ENCODE results near the gene C8G. TPM values are rescaled to one million over a fixed set of nuclear protein-coding genes. Genes with fewer than 3 reads are reported as not detected.

Gene C8G
- total RNA-seq, 1 experiment from 2014 or later = 0.85 TPM

DNA sequence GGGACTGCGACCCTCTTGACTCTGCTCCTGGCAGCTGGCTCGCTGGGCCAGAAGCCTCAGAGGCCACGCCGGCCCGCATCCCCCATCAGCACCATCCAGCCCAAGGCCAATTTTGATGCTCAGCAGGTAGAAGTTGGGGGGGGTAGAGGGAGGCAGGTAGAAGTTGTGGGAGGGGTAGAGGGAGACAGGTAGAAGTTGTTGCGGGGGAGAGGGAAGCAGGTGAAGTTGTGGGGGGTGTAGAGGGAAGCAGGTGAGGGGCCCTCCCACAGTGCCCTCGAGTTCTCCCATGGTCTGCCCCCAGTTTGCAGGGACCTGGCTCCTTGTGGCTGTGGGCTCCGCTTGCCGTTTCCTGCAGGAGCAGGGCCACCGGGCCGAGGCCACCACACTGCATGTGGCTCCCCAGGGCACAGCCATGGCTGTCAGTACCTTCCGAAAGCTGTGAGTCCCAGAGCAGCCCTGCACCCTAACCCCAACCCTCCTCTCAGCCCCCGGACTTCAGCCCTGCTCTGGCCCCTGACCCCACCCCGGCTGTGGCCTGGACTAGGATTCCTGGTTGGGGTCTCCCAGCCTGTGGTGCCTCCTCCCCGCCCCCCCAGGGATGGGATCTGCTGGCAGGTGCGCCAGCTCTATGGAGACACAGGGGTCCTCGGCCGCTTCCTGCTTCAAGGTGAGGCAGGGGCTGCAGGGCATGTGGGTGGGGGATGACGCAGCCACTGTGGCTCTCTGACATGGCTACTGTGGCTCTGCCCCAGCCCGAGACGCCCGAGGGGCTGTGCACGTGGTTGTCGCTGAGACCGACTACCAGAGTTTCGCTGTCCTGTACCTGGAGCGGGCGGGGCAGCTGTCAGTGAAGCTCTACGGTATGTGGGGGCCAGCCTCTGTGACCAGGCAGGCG lies 537 bp downstream of the C8G start:
- Mint-ChIP-seq H3K4me3 (no peak overlapping the region), H3K27ac (no peak overlapping the region), H3K27me3 (ENCODE audit: low read depth) (no peaks in the 10 kb centered on the region), H3K9me3 (no peaks in the 10 kb centered on the region), H3K36me3 (peaks cover 7% of the 10 kb centered on the region; the same call in 1 of the 2 replicates), H3K4me1 (peaks cover 10% of the 10 kb centered on the region)
- ChIA-PET POLR2A (interaction anchor here (0.6 to 1.0 kb wide), 2 partner anchors 80 to 145 kb away, joined by 3 to 5 read pairs; no protein-coding TSS in a partner anchor), CTCF (interaction anchor here (0.6 to 8.7 kb wide), 8 partner anchors 9 to 389 kb away, joined by 3 to 151 read pairs (median 4); partner anchors contain the start of genes MAN1B1 and NPDC1)
- TF ChIP-seq, protein P1, sequence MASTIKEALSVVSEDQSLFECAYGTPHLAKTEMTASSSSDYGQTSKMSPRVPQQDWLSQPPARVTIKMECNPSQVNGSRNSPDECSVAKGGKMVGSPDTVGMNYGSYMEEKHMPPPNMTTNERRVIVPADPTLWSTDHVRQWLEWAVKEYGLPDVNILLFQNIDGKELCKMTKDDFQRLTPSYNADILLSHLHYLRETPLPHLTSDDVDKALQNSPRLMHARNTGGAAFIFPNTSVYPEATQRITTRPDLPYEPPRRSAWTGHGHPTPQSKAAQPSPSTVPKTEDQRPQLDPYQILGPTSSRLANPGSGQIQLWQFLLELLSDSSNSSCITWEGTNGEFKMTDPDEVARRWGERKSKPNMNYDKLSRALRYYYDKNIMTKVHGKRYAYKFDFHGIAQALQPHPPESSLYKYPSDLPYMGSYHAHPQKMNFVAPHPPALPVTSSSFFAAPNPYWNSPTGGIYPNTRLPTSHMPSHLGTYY (CRISPR knock-in tag; IDR thresholded peaks at IDR 0.05) = no peak
- TF ChIP-seq, protein P2, sequence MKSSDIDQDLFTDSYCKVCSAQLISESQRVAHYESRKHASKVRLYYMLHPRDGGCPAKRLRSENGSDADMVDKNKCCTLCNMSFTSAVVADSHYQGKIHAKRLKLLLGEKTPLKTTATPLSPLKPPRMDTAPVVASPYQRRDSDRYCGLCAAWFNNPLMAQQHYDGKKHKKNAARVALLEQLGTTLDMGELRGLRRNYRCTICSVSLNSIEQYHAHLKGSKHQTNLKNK (CRISPR knock-in tag; IDR thresholded peaks at IDR 0.05) = no peak
- no peak for TF ChIP-seq TP53 (CRISPR knock-in tag; IDR thresholded peaks at IDR 0.05)
- TF ChIP-seq, protein P3, sequence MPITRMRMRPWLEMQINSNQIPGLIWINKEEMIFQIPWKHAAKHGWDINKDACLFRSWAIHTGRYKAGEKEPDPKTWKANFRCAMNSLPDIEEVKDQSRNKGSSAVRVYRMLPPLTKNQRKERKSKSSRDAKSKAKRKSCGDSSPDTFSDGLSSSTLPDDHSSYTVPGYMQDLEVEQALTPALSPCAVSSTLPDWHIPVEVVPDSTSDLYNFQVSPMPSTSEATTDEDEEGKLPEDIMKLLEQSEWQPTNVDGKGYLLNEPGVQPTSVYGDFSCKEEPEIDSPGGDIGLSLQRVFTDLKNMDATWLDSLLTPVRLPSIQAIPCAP (CRISPR knock-in tag; IDR thresholded peaks at IDR 0.05) = no peak
- no peak for TF ChIP-seq HMGA2 (CRISPR knock-in tag; IDR thresholded peaks at IDR 0.05)
- no peak for TF ChIP-seq ETV6 (CRISPR knock-in tag; IDR thresholded peaks at IDR 0.05)
- TF ChIP-seq TEAD4 (CRISPR knock-in tag; IDR thresholded peaks at IDR 0.05) = no peak
- no peak for TF ChIP-seq ZNF281 (CRISPR knock-in tag; IDR thresholded peaks at IDR 0.05)
- TF ChIP-seq ZNF138 (CRISPR knock-in tag; conservative IDR thresholded peaks at IDR 0.05) = no peak
- DNase-seq (ENCODE audit: low spot score) (no peak), ATAC-seq (no peak)

- DNase-seq (ENCODE audit: low spot score) (no peak), ATAC-seq (no peak)
- Mint-ChIP-seq H3K27ac (no peak overlapping the region), H3K36me3 (peaks cover 4% of the 10 kb centered on the region; the same call in 1 of the 2 replicates), H3K4me3 (no peak overlapping the region), H3K9me3 (no peaks in the 10 kb centered on the region), H3K27me3 (ENCODE audit: low read depth) (no peaks in the 10 kb centered on the region), H3K4me1 (peaks cover 10% of the 10 kb centered on the region)
- ChIA-PET POLR2A (interaction anchor here (1.0 kb wide), 1 partner anchor 146 kb away, joined by 5 read pairs; no protein-coding TSS in a partner anchor), CTCF (interaction anchor here (1.5 to 8.7 kb wide), 8 partner anchors 29 to 118 kb away, joined by 3 to 151 read pairs (median 25); partner anchors contain the start of genes ABCA2, AJM1, PAXX and PTGDS)
- TF ChIP-seq HMGA2 (CRISPR knock-in tag; IDR thresholded peaks at IDR 0.05) = no peak
- no peak for TF ChIP-seq OVOL2 (CRISPR knock-in tag; IDR thresholded peaks at IDR 0.05; ENCODE audit: borderline replicate concordance)
- no peak for TF ChIP-seq CREB1 (CRISPR knock-in tag; IDR thresholded peaks at IDR 0.05)
- TF ChIP-seq ZBTB21 (CRISPR knock-in tag; IDR thresholded peaks at IDR 0.05; ENCODE audit: borderline replicate concordance) = no peak
- no peak for TF ChIP-seq PRRX2 (CRISPR knock-in tag; IDR thresholded peaks at IDR 0.05)
- no peak for TF ChIP-seq ATF2 (CRISPR knock-in tag; IDR thresholded peaks at IDR 0.05; ENCODE audit: borderline replicate concordance, low read depth)
- TF ChIP-seq RELA (CRISPR knock-in tag; IDR thresholded peaks at IDR 0.05; ENCODE audit: borderline replicate concordance) = no peak
- TF ChIP-seq MYBL2 (CRISPR knock-in tag; IDR thresholded peaks at IDR 0.05) = no peak
- TF ChIP-seq, protein P4, sequence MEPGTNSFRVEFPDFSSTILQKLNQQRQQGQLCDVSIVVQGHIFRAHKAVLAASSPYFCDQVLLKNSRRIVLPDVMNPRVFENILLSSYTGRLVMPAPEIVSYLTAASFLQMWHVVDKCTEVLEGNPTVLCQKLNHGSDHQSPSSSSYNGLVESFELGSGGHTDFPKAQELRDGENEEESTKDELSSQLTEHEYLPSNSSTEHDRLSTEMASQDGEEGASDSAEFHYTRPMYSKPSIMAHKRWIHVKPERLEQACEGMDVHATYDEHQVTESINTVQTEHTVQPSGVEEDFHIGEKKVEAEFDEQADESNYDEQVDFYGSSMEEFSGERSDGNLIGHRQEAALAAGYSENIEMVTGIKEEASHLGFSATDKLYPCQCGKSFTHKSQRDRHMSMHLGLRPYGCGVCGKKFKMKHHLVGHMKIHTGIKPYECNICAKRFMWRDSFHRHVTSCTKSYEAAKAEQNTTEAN (CRISPR knock-in tag; IDR thresholded peaks at IDR 0.05) = no peak
- no peak for TF ChIP-seq USF2 (CRISPR knock-in tag; IDR thresholded peaks at IDR 0.05)
- no peak for TF ChIP-seq GTF2I (CRISPR knock-in tag; conservative IDR thresholded peaks at IDR 0.05)
- TF ChIP-seq SMAD3 (CRISPR knock-in tag; IDR thresholded peaks at IDR 0.05; ENCODE audit: borderline replicate concordance) = no peak
Measured at GRCh38 chr9:136946228-136947027, 1.4 kb downstream of the C8G start.

All from WTC11 (cell line).